ENCODE measurements around the gene NUDT22. TPM values are rescaled to one million over a fixed set of nuclear protein-coding genes. Genes with fewer than 3 reads are reported as not detected.

The NUDT22 gene
- total RNA-seq, 1 experiment from 2014 or later, result 81.5 TPM

DNA sequence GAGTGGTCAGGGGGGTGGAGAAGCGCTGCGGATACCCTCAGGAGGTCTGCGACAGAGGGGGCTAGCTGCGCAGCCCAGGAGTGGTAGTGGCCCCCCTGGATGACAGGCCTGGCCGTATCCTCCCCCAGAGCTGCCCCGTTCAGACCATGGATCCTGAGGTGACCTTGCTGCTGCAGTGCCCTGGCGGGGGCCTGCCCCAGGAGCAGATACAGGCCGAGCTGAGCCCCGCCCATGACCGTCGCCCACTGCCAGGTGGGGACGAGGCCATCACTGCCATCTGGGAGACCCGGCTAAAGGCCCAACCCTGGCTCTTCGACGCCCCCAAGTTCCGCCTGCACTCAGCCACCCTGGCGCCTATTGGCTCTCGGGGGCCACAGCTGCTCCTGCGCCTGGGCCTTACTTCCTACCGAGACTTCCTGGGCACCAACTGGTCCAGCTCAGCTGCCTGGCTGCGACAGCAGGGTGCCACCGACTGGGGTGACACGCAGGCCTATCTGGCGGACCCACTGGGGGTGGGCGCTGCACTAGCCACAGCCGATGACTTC lies 505 bp downstream of the NUDT22 start:
- H3K4me1 ChIP-seq (replicated peaks), result peaks cover 47% of the 10 kb centered on the region
- no peaks in the 10 kb centered on the region for H3K27me3 ChIP-seq (replicated peaks)
- H3K36me3 ChIP-seq, result peaks cover 51% of the 10 kb centered on the region
- H3K9me3 ChIP-seq (replicated peaks), result 0 out of 2 replicates have a peak, but pooled peaks cover 5% of the 10 kb centered on the region
- H3K27ac ChIP-seq, result peak overlapping the region; percentile 67
- DNase-seq (ENCODE audit: low read depth in 1 of 2, low spot score in 2 of 2), result no peak
- peak overlapping the region; percentile 66 for H3K4me3 ChIP-seq

DNA sequence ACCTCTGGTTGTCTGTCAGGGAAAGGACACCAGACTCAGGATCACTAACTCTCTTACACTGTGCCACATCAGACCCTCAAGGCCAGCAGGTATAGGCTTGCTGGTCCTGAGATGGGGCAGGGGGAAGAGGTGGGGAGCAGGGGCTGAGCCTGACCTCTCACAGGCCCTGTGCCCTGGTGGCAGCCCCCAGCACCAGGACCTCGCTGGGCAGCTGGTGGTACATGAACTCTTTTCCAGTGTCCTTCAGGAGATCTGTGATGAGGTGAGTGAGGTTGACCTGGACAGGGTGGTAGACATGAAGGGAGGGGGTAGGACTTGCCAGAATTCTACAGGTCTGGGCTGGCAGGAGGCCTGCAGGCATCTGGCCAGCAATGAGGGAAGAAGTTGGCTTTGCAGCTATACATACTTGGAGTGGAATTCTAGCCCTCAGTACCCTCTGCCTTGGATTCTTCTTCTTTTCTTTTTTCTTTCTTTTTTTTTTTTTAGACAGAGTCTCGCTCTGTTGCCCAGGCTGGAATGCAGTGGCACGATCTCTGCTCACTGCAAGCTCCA lies 1.4 kb downstream of the NUDT22 start:
- H3K36me3 ChIP-seq, result peaks cover 47% of the 10 kb centered on the region
- H3K4me1 ChIP-seq (replicated peaks), result peaks cover 47% of the 10 kb centered on the region
- H3K4me3 ChIP-seq, result peak overlapping the region; percentile 66; the same call in 1 of the 2 replicates
- DNase-seq (ENCODE audit: low read depth in 1 of 2, low spot score in 2 of 2), result no peak
- 0 out of 2 replicates have a peak, but pooled peaks cover 5% of the 10 kb centered on the region for H3K9me3 ChIP-seq (replicated peaks)
- no peaks in the 10 kb centered on the region for H3K27me3 ChIP-seq (replicated peaks)
- no peak overlapping the region for H3K27ac ChIP-seq

DNA sequence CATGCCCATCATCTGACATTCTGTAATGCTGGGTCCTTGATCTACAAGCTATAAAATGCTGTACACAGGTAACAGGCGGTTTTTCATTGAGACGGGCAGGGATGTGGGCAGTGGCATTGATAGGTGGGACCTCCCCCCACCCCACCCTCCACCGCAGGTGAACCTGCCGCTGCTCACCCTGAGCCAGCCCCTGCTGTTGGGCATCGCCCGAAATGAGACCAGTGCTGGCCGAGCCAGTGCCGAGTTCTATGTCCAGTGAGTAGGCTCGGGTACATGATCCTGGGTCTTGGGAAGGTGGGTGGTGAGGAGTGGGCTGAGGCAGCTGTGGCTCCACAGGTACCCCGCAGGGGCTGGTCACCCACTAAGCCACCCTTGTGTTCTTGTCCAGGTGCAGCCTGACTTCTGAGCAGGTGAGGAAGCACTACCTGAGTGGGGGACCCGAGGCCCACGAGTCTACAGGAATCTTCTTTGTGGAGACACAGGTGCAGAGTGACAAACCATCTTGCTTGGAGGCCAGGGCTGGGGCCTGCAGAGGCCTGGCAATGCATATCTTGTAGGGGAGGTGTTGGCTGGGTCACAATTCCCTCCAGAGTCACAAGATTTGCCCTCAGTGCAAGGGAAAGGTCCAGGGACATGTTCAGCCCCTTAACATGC lies 3.1 kb downstream of the NUDT22 start:
- Histone ChIP-seq H3K27ac (no peak overlapping the region), H3K4me1 (replicated peaks) (peaks cover 52% of the 10 kb centered on the region), H3K36me3 (peaks cover 31% of the 10 kb centered on the region), H3K4me3 (no peak overlapping the region), H3K9me3 (replicated peaks) (0 out of 2 replicates have a peak, but pooled peaks cover 5% of the 10 kb centered on the region), H3K27me3 (replicated peaks) (no peaks in the 10 kb centered on the region)
- DNase-seq (ENCODE audit: low read depth in 1 of 2, low spot score in 2 of 2), result no peak

DNA sequence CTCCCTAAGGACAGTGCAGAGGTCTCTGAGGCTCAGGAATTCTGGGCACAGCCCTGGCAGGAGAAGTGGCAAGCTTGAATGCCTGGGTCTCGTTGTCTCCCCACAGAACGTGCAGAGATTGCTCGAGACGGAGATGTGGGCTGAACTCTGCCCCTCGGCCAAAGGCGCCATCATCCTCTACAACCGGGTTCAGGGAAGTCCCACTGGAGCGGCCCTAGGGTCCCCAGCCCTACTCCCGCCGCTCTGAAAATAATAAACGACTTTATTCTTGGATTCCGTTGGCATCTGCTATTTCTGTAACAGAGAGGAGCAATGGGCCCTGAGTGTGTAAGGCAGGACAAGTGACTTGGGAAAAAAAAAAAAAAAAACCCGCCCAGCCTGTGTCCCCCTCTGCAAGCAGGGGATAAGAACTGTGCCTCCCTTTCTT lies 3.7 kb downstream of the NUDT22 start:
- Histone ChIP-seq H3K4me1 (replicated peaks) (peaks cover 49% of the 10 kb centered on the region), H3K4me3 (peak overlapping the region; percentile 66), H3K9me3 (replicated peaks) (0 out of 2 replicates have a peak, but pooled peaks cover 5% of the 10 kb centered on the region), H3K36me3 (peaks cover 26% of the 10 kb centered on the region), H3K27ac (no peak overlapping the region), H3K27me3 (replicated peaks) (no peaks in the 10 kb centered on the region)
- DNase-seq (ENCODE audit: low read depth in 1 of 2, low spot score in 2 of 2), result no peak

DNA sequence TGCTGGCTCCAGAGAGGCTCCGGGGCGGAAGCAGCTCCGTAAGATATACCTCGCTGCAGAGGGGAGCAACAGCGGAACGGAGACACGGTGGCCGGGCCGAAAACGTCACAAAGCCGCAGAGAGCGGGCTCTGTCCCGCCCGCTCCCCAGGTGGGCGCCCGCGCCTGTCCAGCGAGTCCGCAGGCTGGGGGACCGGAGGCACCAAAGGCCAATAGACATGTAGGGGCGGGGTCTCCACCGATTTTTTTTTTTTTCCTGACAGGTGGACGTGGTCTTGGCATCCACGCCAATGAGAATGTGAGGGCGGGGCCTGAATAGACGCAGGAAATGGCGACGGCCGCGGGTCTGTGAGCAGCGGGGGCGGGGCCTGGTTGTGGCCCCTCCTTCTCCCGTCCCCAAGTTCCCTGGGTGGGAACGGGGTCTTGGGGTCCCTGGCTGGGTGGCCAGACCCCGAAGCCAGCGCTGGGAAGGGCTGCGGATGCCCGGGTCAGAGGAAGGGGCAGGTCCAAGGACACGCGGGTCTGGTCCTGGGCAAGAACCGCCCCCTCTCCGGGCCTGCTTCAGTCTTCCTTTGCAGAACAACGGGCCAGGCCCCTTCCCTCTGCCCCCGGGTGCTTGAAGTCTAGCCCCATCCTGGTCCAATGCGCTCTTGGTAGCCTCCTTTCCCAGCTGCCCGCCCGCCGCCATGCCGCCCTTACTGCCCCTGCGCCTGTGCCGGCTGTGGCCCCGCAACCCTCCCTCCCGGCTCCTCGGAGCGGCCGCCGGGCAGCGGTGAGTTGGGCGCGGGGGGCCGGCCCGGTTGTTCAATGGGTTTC lies 4.3 kb downstream of the NUDT22 start, which contains the start of gene DNAJC4:
TSS of gene DNAJC4 (plus strand) at position 378 of the 814 bp plus-strand sequence. CDS start at position 685, 307 bp downstream.
- Histone ChIP-seq H3K4me3 (peak within 1 kb of the TSS; percentile 66), H3K27me3 (replicated peaks) (no peaks in the 10 kb centered on the region), H3K27ac (peak within 1 kb of the TSS; percentile 35), H3K36me3 (peaks cover 28% of the 10 kb centered on the region), H3K4me1 (replicated peaks) (peaks cover 50% of the 10 kb centered on the region), H3K9me3 (replicated peaks) (0 out of 2 replicates have a peak, but pooled peaks cover 5% of the 10 kb centered on the region)
- DNase-seq (ENCODE audit: low read depth in 1 of 2, low spot score in 2 of 2), result peak; percentile 94

DNA sequence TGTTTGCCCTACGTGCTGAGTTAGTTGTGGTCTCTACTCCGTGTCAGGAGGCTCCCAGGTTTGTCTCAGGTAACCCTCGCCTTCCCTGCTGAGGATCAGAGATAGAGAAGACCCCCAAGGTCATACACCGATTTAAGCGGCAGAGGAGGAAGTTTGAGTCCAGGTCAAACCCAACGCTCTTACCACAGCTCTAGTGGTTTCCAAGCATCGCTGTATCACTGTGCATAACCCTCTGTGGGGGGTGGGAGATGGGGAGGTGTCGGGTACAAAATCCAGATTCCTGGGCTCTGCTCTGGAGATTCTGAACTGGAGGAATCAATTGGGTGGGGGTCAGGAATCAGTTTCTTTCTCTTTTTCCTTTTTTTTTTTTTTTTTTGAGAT lies 4.9 kb downstream of the NUDT22 start:
- Histone ChIP-seq H3K4me3 (peak overlapping the region; percentile 66), H3K4me1 (replicated peaks) (peaks cover 47% of the 10 kb centered on the region), H3K27me3 (replicated peaks) (no peaks in the 10 kb centered on the region), H3K9me3 (replicated peaks) (0 out of 2 replicates have a peak, but pooled peaks cover 5% of the 10 kb centered on the region), H3K27ac (peak overlapping the region; percentile 35), H3K36me3 (peaks cover 34% of the 10 kb centered on the region)
- no peak for DNase-seq (ENCODE audit: low read depth in 1 of 2, low spot score in 2 of 2)

DNA sequence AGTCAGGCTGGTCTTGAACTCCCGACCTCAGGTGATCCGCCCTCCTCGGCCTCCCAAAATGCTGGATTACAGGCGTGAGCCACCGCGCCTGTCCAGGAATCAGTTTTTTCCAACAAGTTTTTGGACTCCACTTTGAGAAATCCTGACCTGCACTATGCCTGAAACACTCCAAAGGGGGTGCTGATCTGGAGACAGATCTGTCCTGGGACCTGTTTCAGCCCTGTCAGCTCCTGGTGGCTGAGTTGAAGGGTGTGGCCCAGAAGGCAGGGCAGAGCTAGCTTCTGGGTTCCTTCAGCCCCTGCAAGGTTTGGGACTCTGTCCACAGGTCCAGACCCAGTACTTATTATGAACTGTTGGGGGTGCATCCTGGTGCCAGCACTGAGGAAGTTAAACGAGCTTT lies 5.5 kb downstream of the NUDT22 start:
- 0 out of 2 replicates have a peak, but pooled peaks cover 4% of the 10 kb centered on the region for H3K9me3 ChIP-seq (replicated peaks)
- H3K4me3 ChIP-seq, result no peak overlapping the region
- no peak overlapping the region for H3K27ac ChIP-seq
- peaks cover 33% of the 10 kb centered on the region for H3K36me3 ChIP-seq
- peaks cover 44% of the 10 kb centered on the region for H3K4me1 ChIP-seq (replicated peaks)
- no peak for DNase-seq (ENCODE audit: low read depth in 1 of 2, low spot score in 2 of 2)
- no peaks in the 10 kb centered on the region for H3K27me3 ChIP-seq (replicated peaks)

DNA sequence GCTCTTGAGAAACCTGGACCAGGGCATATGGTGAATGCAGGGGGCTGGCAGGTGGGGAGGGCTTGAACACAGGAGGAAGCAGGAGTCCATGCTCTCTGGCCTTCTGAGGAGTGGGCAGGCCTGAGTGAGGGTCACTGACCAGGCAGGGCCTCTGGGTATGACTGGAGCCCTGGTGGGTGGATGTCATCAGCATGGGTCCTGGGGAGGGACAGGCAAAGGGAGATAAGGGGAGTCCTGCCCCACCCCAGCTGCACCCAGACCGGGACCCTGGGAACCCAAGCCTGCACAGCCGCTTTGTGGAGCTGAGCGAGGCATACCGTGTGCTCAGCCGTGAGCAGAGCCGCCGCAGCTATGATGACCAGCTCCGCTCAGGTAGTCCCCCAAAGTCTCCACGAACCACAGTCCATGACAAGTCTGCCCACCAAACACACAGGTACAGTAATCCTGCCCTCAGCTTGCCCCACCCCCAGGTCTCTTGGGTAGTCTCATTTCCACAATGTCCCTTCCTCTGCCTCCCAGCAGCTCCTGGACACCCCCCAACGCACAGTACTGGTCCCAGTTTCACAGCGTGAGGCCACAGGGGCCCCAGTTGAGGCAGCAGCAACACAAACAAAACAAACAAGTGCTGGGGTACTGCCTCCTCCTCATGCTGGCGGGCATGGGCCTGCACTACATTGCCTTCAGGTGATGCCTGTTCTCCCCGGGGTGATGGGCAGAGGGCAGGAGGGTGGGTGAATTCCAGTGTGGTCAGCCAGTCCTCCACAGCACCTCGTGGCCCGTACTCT lies 6.3 kb downstream of the NUDT22 start:
- H3K9me3 ChIP-seq (replicated peaks), result no peaks in the 10 kb centered on the region
- H3K4me1 ChIP-seq (replicated peaks), result peaks cover 36% of the 10 kb centered on the region
- DNase-seq (ENCODE audit: low read depth in 1 of 2, low spot score in 2 of 2), result no peak
- H3K4me3 ChIP-seq, result no peak overlapping the region
- no peak overlapping the region for H3K27ac ChIP-seq
- H3K27me3 ChIP-seq (replicated peaks), result no peaks in the 10 kb centered on the region
- peaks cover 27% of the 10 kb centered on the region for H3K36me3 ChIP-seq

DNA sequence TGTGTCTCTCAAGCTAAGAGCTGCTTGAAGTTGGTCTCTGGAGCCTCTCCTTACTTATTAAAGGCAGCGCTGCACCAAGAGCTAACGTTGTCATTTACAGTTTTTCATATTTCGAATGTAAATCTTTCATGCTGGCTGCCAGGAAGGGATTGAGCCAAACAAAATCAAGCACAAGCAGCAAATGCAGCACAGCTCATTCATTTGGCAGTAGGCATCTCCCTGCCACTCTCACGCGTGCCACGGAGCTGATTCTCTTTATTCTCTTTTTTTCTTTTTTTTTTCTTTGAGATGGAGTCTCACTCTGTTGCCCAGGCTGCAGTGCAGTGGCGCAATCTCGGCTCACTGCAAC lies 6.9 kb downstream of the NUDT22 start:
- H3K36me3 ChIP-seq, result peaks cover 32% of the 10 kb centered on the region
- no peak overlapping the region for H3K27ac ChIP-seq
- DNase-seq (ENCODE audit: low read depth in 1 of 2, low spot score in 2 of 2), result no peak

DNA sequence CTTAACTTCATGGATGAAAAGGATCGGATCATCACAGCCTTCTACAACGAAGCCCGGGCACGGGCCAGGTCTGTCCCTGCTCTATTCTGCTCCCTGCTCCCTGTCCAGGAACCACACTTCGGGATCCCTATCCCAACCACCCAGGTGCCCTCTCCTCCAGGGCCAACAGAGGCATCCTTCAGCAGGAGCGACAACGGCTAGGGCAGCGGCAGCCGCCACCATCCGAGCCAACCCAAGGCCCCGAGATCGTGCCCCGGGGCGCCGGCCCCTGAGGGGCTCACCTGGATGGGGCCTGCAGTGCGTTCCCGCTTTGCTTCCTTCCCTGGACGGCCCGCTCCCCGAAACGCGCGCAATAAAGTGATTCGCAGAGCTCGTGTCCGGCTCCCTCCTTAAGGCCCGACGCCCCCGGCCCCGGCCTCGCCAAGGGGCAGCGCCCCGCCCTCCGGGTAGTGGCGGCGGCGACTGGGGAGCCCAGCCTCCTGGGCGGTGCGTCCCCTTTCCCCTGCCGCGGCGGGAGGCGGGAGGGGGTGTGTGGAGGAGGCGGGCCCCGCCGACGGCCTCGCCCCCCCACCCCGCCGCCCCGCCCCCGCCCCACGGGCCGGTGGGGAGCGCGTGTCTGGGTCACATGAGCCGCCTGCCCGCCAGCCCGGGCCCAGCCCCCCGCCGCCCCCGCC lies 8.0 kb downstream of the NUDT22 start, which contains the start of gene VEGFB:
TSS of gene VEGFB (plus strand) at position 672 of the 674 bp plus-strand sequence. CDS start 250 bp downstream, outside the sequence.
- no peak within 1 kb of the TSS for H3K27ac ChIP-seq

More for the DNA sequence above, 6.9 kb downstream of the NUDT22 start:
- H3K4me1 ChIP-seq (replicated peaks), result peaks cover 34% of the 10 kb centered on the region
- H3K9me3 ChIP-seq (replicated peaks), result no peaks in the 10 kb centered on the region
- no peaks in the 10 kb centered on the region for H3K27me3 ChIP-seq (replicated peaks)
- no peak overlapping the region for H3K4me3 ChIP-seq

DNA sequence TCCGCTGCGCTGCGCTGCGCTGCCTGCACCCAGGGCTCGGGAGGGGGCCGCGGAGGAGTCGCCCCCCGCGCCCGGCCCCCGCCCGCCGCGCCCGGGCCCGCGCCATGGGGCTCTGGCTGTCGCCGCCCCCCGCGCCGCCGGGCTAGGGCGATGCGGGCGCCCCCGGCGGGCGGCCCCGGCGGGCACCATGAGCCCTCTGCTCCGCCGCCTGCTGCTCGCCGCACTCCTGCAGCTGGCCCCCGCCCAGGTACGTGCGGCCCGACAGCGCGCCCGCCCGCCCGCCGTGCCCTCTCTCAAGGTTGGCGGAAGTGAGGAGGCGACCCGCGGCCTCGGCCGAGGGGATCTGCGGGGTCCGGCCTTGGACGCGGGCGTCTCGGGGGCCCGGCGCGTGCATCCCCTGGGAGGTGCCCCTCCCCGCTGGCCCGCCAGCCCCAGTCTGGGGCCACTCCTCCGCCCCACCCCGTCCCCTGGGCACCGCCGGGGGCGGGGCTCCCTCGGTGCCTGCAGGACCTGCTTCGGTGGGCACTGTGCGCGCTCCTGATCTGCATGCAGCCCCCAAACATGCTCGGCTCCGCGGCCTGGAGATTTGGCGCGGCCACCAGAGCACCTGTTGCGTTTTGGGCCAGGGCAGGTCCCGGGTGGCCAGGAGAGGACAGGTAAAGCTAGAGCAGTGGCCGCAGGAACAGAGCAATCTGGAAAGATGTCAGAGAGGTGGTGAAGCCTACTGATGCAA lies 8.7 kb downstream of the NUDT22 start:
- Histone ChIP-seq H3K27me3 (replicated peaks) (no peaks in the 10 kb centered on the region), H3K4me1 (replicated peaks) (peaks cover 27% of the 10 kb centered on the region), H3K36me3 (peaks cover 24% of the 10 kb centered on the region), H3K4me3 (peak overlapping the region; percentile 79), H3K27ac (no peak overlapping the region), H3K9me3 (replicated peaks) (no peaks in the 10 kb centered on the region)
- DNase-seq (ENCODE audit: low read depth in 1 of 2, low spot score in 2 of 2), result peak in 1 of 2 experiments; percentile 53

More for the DNA sequence above, 8.0 kb downstream of the NUDT22 start, which contains the start of gene VEGFB:
- peak in 1 of 2 experiments; percentile 39 for DNase-seq (ENCODE audit: low read depth in 1 of 2, low spot score in 2 of 2)
- Histone ChIP-seq H3K9me3 (replicated peaks) (no peaks in the 10 kb centered on the region), H3K27me3 (replicated peaks) (no peaks in the 10 kb centered on the region), H3K36me3 (peaks cover 31% of the 10 kb centered on the region), H3K4me3 (peak within 1 kb of the TSS; percentile 79), H3K4me1 (replicated peaks) (peaks cover 34% of the 10 kb centered on the region)

Data from SJSA1 (cell line).